Middle frontal gyrus (tissue), 1 donor: ENCODE results near the gene CEP85.

Experiments
- DNase-seq: peaks from one replicate; pipeline ENCODE4 v3.0.0-alpha.2; 2015; ENCODE audit warnings: low spot score; ENCODE audit errors: extremely low spot score

Gene CEP85

GRCh38 chr1:26278303-26278702, 44.3 kb downstream of the CEP85 start:
- no peak for DNase-seq

GRCh38 chr1:26278724-26279455, 44.9 kb downstream of the CEP85 start:
- no peak for DNase-seq

GRCh38 chr1:26279456-26280332, 45.7 kb downstream of the CEP85 start, which contains the start of gene SH3BGRL3:
SH3BGRL3 (plus strand) TSS chr1:26280086; CDS start chr1:26280156, 70 bp downstream.
- DNase-seq: peak; percentile 63

- no peak for DNase-seq
These were observed 46.5 kb downstream of the CEP85 start for GRCh38 chr1:26280333-26281042.

GRCh38 chr1:26281091-26281958, 47.3 kb downstream of the CEP85 start:
- no peak for DNase-seq

- no peak for DNase-seq
These were observed 48.0 kb downstream of the CEP85 start for GRCh38 chr1:26281971-26282370.

GRCh38 chr1:26282401-26282918, 48.5 kb downstream of the CEP85 start:
- no peak for DNase-seq

- no peak for DNase-seq
These were observed 49.4 kb downstream of the CEP85 start for GRCh38 chr1:26283279-26283853.

GRCh38 chr1:26283871-26284596, 50.0 kb downstream of the CEP85 start:
- no peak for DNase-seq

GRCh38 chr1:26284597-26285347, 50.8 kb downstream of the CEP85 start:
- DNase-seq: no peak

GRCh38 chr1:26285366-26286063, 51.5 kb downstream of the CEP85 start:
- DNase-seq: no peak

GRCh38 chr1:26286064-26286416, 52.0 kb downstream of the CEP85 start:
- no peak for DNase-seq

GRCh38 chr1:26287033-26287711, 53.2 kb downstream of the CEP85 start:
- DNase-seq: no peak

- no peak for DNase-seq
These were observed 53.8 kb downstream of the CEP85 start for GRCh38 chr1:26287811-26288210.

GRCh38 chr1:26288311-26288941, 54.4 kb downstream of the CEP85 start:
- DNase-seq: no peak

GRCh38 chr1:26289158-26290059, 55.4 kb downstream of the CEP85 start:
- DNase-seq: peak; percentile 58
